GM12873 (cell line): ENCODE data around the gene UBALD2.

ENCODE experiments used
- TF ChIP-seq, protein P1 (sequence below): IDR thresholded peaks from 2 replicates; pipeline ENCODE4 v1.5.1; 2012; ENCODE audit warnings: low read depth, mild to moderate bottlenecking, moderate library complexity, low read length, control low read depth; ENCODE audit not compliant: insufficient read depth; ENCODE audit errors: missing control alignments

The UBALD2 gene

DNA sequence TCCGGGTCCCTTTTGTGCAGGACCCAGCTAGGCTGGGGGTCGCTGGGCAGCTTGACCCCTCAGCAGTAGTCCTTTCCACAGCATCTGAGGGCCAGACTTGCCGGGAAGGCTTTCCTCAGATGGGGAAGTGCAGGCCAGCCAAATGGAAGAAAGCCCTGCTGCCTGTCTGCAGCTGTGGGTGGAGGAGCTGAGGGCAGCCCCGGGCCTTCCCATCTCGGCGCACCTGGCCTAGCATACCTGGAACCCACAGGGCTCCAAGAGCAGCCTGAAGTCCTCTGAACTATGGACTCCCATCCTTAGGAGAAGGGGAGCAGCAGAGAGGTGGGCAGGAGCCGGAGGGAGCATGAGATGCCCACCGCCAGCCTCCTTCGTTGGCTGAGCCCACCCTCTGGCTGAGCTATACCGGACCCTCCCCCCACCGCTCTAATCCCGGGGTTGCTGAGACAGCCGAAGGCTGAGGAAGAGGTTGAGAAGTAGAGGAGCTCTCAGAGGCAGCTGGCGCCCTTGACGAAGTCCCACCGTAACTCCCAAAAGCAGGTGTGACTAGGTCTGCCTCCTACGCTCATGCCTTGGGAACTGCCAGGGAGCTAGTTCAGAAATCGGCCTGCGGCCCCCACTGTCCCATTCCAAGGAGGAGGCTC is 13.2 kb downstream of the UBALD2 start:
- TF ChIP-seq, protein P1, sequence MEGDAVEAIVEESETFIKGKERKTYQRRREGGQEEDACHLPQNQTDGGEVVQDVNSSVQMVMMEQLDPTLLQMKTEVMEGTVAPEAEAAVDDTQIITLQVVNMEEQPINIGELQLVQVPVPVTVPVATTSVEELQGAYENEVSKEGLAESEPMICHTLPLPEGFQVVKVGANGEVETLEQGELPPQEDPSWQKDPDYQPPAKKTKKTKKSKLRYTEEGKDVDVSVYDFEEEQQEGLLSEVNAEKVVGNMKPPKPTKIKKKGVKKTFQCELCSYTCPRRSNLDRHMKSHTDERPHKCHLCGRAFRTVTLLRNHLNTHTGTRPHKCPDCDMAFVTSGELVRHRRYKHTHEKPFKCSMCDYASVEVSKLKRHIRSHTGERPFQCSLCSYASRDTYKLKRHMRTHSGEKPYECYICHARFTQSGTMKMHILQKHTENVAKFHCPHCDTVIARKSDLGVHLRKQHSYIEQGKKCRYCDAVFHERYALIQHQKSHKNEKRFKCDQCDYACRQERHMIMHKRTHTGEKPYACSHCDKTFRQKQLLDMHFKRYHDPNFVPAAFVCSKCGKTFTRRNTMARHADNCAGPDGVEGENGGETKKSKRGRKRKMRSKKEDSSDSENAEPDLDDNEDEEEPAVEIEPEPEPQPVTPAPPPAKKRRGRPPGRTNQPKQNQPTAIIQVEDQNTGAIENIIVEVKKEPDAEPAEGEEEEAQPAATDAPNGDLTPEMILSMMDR: no peak

DNA sequence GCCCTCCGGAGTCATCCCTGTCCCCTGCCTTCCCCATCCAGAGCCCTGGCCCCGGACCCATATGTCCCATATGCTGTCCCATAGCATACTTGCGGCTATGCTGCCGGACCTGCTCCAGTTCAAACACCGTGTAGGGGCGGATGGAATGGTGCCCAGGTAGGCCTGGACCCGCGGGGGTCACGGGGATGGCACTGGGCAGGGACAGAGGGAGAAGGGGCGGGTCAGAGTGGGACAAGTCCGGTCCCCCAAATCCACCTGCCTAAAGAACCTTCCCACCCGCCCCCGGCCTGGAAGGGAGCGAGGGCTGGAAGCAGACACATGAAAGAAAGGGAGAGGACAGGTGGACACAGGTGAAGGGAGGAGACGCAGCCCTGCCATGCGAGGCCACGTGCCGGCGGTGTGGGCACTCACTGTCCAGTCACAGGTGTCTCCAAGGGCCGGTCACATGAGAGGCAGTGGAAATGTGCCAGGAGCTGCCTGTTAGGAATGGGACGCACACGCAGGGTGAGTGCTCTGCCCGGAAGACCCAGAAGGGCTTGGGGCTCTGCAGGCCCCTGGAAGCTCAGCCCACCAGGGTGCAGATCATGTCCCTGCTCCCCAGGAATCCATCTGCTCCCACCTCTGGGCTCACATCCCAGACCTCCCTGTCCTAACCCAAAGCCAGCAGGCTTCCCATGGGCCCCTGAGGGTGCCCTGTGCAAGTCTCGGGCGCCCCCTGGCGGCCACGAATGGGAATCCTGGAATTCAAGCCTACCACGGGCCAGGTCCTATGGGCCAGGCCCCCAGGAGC is 14.0 kb downstream of the UBALD2 start:
- TF ChIP-seq, protein P1: peak; percentile 96

DNA sequence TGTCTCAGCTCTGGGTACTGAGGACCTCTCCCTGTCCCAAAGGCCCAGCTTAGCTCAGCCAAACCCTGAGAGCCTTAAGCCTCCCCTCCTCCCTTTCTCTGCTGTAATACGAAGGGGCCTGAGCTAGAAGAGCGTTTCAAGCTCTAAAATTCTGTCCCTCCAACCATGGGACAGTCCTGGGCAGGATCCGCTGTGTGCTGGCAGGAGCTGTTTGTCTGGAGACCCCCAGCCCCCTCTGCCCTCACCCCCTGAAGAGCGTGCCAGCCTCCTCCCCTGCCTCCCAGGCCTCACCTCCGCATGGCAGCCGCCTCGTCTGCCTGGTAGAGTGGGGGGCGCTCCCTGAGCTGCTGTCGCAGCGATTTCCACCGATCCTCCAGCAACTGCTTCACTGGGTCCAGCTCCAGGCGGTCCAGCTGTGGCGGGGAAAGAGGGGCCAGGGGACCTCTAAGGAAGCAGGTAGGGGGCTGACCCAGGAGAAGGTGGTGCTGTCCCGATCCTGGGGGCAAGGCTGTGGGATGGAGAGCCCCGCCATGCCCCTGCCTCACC is 14.7 kb downstream of the UBALD2 start:
- TF ChIP-seq, protein P1: no peak

DNA sequence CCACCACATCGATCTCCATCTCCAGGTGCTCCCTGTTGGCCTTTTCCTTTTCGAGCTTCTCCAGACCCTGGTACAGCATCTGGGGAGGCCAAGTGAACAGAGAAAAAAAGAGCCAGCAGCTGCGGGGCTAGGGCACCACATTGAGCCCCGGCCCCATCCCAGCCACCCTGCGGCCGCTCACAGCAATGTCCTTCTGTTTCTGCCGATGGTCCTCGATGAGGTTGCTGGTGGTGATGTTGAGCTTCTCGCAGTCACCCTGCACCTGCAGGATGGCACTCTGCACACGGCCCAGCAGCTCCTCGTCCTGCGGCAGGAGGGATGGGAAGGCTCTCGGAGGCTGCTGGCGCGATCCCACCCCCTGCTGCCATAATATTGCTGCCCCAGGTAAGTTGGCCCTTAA is 15.5 kb downstream of the UBALD2 start:
- TF ChIP-seq, protein P1: no peak

DNA sequence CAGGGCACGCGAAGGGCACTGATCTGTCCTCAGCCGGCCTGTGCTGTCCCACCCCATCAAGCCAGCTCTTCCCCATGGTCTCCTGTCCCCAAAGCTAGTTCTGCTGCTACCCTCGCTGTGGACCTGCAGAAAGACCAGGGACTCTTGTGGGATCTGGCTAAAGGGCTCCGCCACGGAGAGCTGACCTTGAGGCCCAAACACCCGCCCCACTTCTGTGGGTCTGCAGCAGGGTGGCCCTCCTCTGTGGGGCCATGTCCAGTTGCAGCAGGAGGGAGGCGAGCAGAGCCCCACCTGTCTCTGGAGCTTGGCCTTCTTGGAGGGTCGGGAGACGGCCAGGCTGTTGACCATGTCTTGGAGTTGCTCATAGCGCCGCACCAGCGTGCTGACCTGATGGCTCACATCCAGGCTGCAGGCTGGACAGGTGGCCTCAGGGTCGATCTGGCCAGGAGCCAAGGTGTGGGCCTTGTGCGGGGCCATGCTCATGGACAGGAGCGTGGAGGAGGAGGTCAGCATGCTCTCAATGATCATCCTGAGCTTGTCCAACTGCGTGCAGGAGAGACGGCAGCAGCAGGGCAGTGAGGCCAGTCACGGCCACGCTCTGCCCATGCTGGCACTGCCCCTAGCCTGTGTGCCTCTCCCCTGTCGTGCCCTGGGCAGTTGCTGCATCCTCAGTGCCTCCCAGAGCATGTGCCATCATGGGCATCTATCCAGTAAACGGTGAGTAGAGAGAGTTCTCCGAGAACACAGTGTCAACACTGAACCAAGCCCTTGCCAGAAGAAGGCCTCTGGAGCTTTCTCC is 16.6 kb downstream of the UBALD2 start:
- TF ChIP-seq, protein P1: no peak

DNA sequence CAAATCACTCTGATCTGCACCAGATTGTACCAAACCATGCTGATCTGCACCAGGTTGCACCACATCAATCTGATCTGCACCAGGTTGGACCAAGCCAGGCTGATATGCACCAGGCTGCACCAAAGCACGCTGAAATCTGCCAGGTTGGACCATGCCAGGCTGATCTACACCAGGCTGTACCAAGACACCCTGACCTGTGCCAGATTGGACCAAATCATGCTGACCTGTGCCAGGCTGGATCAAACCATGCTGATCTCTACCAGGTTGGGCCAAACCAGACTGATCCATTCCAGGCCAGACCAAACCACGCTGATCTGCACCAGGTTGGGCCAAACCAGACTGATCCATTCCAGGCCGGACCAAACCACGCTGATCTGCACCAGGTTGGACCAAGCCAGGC is 27.4 kb downstream of the UBALD2 start:
- TF ChIP-seq, protein P1: no peak

DNA sequence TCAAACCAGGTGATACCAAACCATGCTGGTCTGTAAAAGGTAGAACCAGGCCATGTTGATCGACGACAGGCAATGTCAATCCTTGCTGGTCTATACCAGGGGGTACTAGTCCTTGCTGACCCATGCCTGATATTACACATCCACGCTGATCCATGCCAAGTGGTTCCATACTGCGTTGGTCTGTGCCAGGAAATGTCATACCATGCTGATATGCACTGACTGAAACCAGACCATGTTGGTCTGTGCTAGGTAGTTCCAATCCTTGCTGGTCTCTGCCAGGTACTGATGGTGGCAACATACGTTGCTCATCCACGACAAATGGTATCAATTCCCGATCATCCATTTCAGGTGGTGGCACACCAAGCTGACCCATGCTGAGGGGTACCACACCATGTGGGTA is 28.0 kb downstream of the UBALD2 start:
- TF ChIP-seq, protein P1: no peak
